DMS 273 (cell line): ENCODE results near the gene DEPDC1B.
"Not testable (repeated sequence)": the region's sequence is repeated elsewhere in the genome, so short reads cannot be mapped to it uniquely, and the experiment has no call there.

Experiments
- DNase-seq: peaks from one replicate; lab custom pipeline; 2025; ENCODE audit not compliant: unreplicated experiment; lab: John Stamatoyannopoulos, UW

DEPDC1B gene

DNA sequence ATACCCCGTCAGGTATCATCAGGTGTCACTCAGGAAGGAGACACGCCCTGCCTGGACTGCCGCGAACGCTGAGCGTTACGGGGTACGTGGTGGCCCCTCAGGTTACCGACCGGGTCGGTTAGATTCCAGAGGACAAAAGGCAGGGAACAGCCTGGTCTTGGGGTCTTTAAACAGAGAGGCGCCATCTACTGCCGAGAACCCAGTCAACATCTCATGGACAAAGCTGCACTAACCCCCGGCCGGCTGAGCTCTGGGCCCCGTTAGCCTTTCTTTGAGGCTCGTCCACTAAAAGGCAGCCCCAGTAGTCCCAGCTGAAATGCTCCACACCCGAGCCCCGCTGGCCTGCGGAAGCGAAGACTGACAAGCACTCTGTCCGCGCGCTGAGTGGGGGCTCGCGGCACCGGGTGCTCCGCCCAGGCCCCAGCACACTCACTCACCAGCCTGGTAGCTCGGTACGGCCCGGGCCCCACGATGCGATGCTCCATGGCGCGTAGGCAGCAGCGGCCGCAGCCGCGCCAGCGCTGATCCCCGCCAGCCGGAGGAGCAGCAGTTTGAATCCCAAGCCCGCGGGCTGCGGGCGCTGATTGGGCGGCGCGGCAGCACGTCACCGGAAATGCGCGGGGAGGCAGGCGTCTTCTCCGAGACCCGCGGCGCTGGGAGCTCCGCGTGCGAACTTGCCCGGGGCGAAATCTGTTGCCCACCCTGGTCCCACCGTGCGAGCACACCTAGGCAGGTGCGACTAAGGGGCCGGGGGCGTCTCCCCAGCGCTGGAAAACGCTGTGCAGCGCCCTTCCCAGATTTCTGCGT lies at the start of gene DEPDC1B:
TSS of gene DEPDC1B (minus strand) at position 558 of the 807 bp plus-strand sequence. CDS start at position 485, 73 bp downstream.
- peak; percentile 97 for DNase-seq

DNA sequence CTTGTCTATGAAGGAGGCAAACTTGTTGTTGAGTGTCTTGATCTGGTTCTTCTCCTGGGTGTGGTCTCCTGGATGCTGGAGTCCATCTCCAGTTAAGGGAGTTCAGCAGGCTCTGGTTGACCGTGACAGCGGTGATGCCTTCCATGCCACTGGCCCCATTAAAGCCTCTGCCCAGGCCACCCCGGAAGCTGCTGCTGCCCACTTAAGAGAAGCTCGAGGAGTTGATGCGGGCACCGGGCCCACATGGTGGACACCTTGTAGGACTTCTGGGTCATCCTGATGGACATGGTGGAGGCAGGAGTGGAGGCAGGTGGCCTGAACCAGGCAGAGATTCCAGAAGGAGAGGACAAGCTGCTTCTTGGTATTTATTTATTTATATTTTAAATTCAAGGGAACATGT lies 44.7 kb upstream of the DEPDC1B start:
- no peak for DNase-seq

DNA sequence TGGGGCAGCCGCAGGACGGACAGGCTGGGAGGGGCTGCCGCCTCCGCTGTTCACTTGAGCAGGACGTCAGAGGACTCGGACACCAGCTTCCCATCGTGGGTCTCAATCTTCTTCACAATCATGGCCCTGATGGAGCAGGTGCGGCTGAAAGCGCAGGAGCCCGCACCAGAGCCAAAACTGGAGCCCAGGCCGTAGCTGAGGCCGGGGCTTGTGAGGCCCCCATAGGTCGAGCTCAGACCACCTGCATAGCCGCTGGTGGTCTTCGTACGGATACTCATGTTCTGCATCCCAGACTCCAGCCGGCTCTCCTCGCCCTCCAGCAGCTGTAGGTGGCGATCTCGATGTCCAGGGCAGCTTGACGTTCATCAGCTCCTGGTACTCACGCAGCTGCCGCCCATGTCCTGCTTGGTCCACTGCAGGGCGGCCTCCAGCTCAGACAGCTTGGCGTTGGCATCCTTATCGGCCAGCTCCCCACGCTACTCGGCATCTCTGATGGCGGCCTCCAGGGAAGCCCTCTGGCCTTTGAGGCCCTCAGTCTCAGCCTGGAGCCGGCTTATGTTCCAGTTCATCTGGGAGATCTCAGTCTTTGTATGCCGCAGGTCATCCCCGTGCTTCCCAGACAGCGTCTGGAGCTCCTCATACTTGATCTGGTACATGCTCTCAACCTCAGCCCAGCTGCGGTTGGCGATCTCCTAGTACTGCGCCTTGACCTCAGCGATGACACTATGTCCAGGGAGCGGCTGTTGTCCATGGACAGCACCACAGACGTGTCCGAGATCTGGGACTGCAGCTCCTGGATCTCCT lies 43.7 kb upstream of the DEPDC1B start:
- no peak for DNase-seq

- no peak for DNase-seq
These were observed 40.4 kb upstream of the DEPDC1B start for GRCh38 chr5:60740322-60740721.

GRCh38 chr5:60738933-60739332 lies 39.0 kb upstream of the DEPDC1B start:
- no peak for DNase-seq

DNA sequence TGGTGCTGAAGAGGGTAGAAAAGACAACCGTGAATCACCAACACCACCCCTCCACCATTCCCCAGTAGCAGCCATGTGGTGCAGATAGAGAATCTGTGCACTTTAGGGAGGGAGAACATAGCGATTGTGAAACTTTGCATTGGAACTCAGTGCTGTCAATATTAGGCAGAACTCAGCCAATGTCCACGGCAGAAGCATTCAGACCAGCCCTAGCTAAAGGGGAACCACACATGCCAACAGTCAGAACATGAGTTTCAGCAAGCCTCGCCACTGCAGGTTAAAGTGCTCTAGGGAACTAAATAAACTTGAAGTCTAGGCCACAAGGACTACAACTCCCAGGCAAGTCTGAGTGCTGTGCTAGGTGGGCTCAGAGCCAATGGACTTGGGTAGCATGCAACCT lies 38.5 kb upstream of the DEPDC1B start:
- no peak for DNase-seq

DNA sequence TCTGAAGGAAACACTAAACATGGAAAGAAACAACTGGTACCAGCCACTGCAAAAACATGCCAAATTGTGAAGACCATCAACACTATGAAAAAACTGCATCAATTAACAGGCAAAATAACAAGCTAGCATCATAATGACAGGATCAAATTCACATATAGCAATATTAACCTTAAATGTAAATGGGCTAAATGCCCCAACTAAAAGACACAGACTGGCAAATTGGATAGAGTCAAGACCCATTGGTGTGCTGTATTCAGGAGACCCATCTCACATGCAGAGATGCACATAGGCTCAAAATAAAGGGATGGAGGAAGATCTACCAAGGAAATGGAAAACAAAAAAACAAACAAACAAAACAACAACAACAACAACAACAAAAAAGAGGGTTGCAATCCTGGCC lies 30.9 kb upstream of the DEPDC1B start:
- DNase-seq, result not testable (repeated sequence)

- DNase-seq, result no peak
These were observed 27.2 kb upstream of the DEPDC1B start for GRCh38 chr5:60727033-60727679.

- DNase-seq, result no peak
These were observed 24.2 kb upstream of the DEPDC1B start for GRCh38 chr5:60724126-60724525.

GRCh38 chr5:60722416-60722815 lies 22.4 kb upstream of the DEPDC1B start:
- peak; percentile 50 for DNase-seq

GRCh38 chr5:60719329-60719728 lies 19.4 kb upstream of the DEPDC1B start:
- DNase-seq, result no peak

- DNase-seq, result no peak
These were observed 18.4 kb upstream of the DEPDC1B start for GRCh38 chr5:60718166-60718892.

- not testable (repeated sequence) for DNase-seq
These were observed 15.4 kb upstream of the DEPDC1B start for GRCh38 chr5:60715201-60715928.

- no peak for DNase-seq
These were observed 13.0 kb upstream of the DEPDC1B start for GRCh38 chr5:60712950-60713349.

DNA sequence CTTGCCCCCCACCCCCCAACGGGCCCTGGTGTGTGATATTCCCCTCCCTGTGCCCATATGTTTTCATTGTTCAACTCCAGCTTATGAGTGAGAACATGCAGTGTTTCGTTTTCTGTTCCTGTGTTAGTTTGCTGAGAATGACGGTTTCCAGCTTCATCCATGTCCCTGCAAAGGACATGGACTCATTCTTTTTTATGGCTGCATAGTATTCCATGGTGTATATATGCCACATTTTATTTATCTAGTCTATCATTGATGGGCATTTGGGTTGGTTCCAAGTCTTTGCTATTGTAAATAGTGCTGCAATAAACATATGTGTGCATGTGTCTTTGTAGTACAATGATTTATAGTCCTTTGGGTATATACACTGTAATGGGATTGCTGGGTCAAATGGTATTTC lies 11.9 kb upstream of the DEPDC1B start:
- not testable (repeated sequence) for DNase-seq

DNA sequence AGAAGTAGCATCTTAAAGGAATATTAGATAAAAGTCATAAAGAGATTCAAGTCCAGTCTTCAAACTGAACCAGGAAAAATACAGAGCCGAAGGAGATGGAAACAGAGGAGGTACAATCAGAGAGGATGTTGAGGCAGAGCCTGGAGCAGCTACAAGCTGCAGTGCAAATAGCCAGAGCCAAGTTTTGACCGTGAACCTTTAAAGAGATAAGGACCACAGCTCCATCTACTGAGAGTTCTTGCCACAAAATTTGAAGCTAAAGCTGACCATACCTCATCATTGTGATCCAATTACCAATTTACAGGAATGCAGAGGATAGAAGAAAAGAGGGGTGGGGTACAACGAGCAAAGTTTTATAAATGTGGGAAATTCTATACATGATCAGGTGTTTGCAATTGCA lies 10.4 kb upstream of the DEPDC1B start:
- DNase-seq, result no peak

DNA sequence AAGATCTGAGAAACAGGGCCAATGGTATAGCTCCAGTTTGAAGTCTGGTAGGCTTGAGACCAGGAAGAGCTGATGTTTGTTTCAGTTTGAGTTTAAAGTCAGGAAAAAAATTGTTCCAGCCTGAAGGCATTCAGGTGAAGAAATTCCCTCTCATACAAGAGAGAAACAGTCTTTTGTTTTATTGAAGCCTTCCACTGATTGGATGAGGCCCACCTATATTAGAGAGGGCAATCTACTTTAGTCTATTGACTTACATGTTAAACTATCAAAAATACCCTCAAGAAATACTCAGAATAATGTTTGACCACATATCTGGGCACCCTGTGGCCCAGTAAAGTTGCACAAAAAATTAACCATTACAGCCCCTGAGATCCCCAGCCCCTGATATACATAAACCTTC lies 5.2 kb upstream of the DEPDC1B start:
- DNase-seq, result no peak

GRCh38 chr5:60703944-60704343 lies 4.0 kb upstream of the DEPDC1B start:
- no peak for DNase-seq

- peak; percentile 28 for DNase-seq
These were observed 1.5 kb upstream of the DEPDC1B start for GRCh38 chr5:60701321-60701968.

- DNase-seq, result peak; percentile 69
These were observed 421 bp upstream of the DEPDC1B start for GRCh38 chr5:60700416-60700757.
